IMR-90 (cell line): ENCODE results near the gene PCYT1B. TPM values are rescaled to one million over a fixed set of nuclear protein-coding genes. Genes with fewer than 3 reads are reported as not detected.

Experiments
- ATAC-seq: fragments of 200-7000 bp; cut with Tn5 transposase; 2 replicates; pipeline ENCODE4 v1.9.1; 2020; ENCODE audit warnings: low read depth, mild to moderate bottlenecking, moderate library complexity
- BruUV-seq: library from RNA; stranded (reverse); fragments of 400-500 nt; replicated peaks from 2 replicates; lab custom pipeline; 2021; lab: Mats Ljungman, UMichigan
- CTCF ChIA-PET: fragments of 300-600 bp; formaldehyde crosslinking; extraction: SDS; loops from one replicate; lab custom pipeline; 2021; ENCODE audit warnings: antibody characterized with exemption; lab: Yijun Ruan, JAX
- POLR2A ChIA-PET: fragments of 300-600 bp; sonication (Branson Sonifier 250); formaldehyde crosslinking; loops from one replicate; lab custom pipeline; 2022; ENCODE audit warnings: antibody characterized with exemption; ENCODE audit not compliant: unreplicated experiment; lab: Charles Lee
- DNase-seq: peaks from one replicate; pipeline ENCODE4 v3.0.0; 2013
- H2AFZ ChIP-seq: replicated peaks from 2 replicates; pipeline ENCODE3; 2013; ENCODE audit warnings: low read length, mild to moderate bottlenecking; ENCODE audit not compliant: poor library complexity
- H2AK5ac ChIP-seq: 2 replicates; pipeline ENCODE4 v1.6.1; 2013; ENCODE audit warnings: low read depth, low read length, inconsistent platforms
- H2AK9ac ChIP-seq: replicated peaks from 2 replicates; pipeline ENCODE3; 2013; ENCODE audit warnings: mild to moderate bottlenecking, low read depth, low read length, moderate library complexity; ENCODE audit not compliant: poor library complexity
- H2BK120ac ChIP-seq: 2 replicates; pipeline ENCODE4 v1.6.1; 2013; ENCODE audit warnings: low read depth, low read length, inconsistent platforms
- H2BK15ac ChIP-seq: 3 replicates; pipeline ENCODE4 v1.6.1; 2013; ENCODE audit warnings: low read depth, low read length, inconsistent platforms
- H2BK20ac ChIP-seq: 2 replicates; pipeline ENCODE4 v1.6.1; 2013; ENCODE audit warnings: low read depth, mild to moderate bottlenecking, inconsistent platforms, low read length, moderate library complexity
- H2BK5ac ChIP-seq: 2 replicates; pipeline ENCODE4 v1.6.1; 2013; ENCODE audit warnings: mild to moderate bottlenecking, low read depth, low read length, inconsistent platforms; ENCODE audit not compliant: poor library complexity, severe bottlenecking
- H3K14ac ChIP-seq: replicated peaks from 2 replicates; pipeline ENCODE4 v1.6.1; 2013; ENCODE audit warnings: low read depth, low read length, inconsistent platforms
- H3K18ac ChIP-seq: 2 replicates; pipeline ENCODE4 v1.6.1; 2013; ENCODE audit warnings: low read depth, low read length, control low read depth
- H3K23ac ChIP-seq: 2 replicates; pipeline ENCODE4 v1.6.1; 2013; ENCODE audit warnings: low read depth, low read length, inconsistent platforms
- H3K27ac ChIP-seq: 2 replicates; pipeline ENCODE4 v1.5.1; 2013; ENCODE audit warnings: mild to moderate bottlenecking, control low read depth, low read length; ENCODE audit not compliant: insufficient read depth
- H3K27me3 ChIP-seq: 2 replicates; pipeline ENCODE4 v1.6.1; 2013; ENCODE audit warnings: low read length; ENCODE audit not compliant: control insufficient read depth, insufficient read depth
- H3K36me3 ChIP-seq: 2 replicates; pipeline ENCODE4 v1.6.1; 2013; ENCODE audit warnings: low read length, mixed read lengths; ENCODE audit not compliant: control insufficient read depth, insufficient read depth
- H3K4ac ChIP-seq: 2 replicates; pipeline ENCODE4 v1.6.1; 2013; ENCODE audit warnings: low read depth, low read length, inconsistent platforms
- H3K4me1 ChIP-seq: 2 replicates; pipeline ENCODE4 v1.6.1; 2013; ENCODE audit warnings: low read length, mixed read lengths; ENCODE audit not compliant: control insufficient read depth, insufficient read depth
- H3K4me2 ChIP-seq: 2 replicates; pipeline ENCODE4 v1.6.1; 2013; ENCODE audit warnings: low read depth, mild to moderate bottlenecking, control low read depth, low read length, moderate library complexity
- H3K4me3 ChIP-seq: 2 replicates; pipeline ENCODE4 v1.5.1; 2013; ENCODE audit warnings: low read depth, mild to moderate bottlenecking, control low read depth, low read length, moderate library complexity; ENCODE audit not compliant: insufficient read depth
- H3K56ac ChIP-seq: 2 replicates; pipeline ENCODE4 v1.6.1; 2013; ENCODE audit warnings: low read length, inconsistent platforms; ENCODE audit not compliant: insufficient read depth; ENCODE audit errors: extremely low read depth
- H3K79me1 ChIP-seq, 2 experiments: 2 replicates each; pipeline ENCODE4 v1.6.1; 2013; ENCODE audit warnings: low read length in 2 of 2, inconsistent platforms in 1 of 2, low read depth in 1 of 2
- H3K9ac ChIP-seq: 2 replicates; pipeline ENCODE4 v1.6.1; 2013; ENCODE audit warnings: low read depth, low read length, control low read depth
- H3K9me1 ChIP-seq: 2 replicates; pipeline ENCODE4 v1.6.1; 2013; ENCODE audit warnings: low read length, inconsistent platforms; ENCODE audit not compliant: insufficient read depth
- H3K9me3 ChIP-seq: 2 replicates; pipeline ENCODE4 v1.6.1; 2013; ENCODE audit warnings: low read length; ENCODE audit not compliant: control insufficient read depth, insufficient read depth
- H4K20me1 ChIP-seq: 2 replicates; pipeline ENCODE4 v1.6.1; 2013; ENCODE audit warnings: low read length, inconsistent platforms; ENCODE audit not compliant: insufficient read depth
- H4K5ac ChIP-seq: 2 replicates; pipeline ENCODE4 v1.6.1; 2013; ENCODE audit warnings: mild to moderate bottlenecking, low read depth, low read length, control low read depth
- H4K8ac ChIP-seq, 2 experiments: 2 replicates each; pipeline ENCODE4 v1.6.1; 2013; ENCODE audit warnings: low read depth in 2 of 2, low read length in 2 of 2, control low read depth in 1 of 2, inconsistent platforms in 1 of 2
- H4K91ac ChIP-seq: 2 replicates; pipeline ENCODE4 v1.6.1; 2013; ENCODE audit warnings: low read depth, low read length, inconsistent platforms; ENCODE audit not compliant: insufficient read depth
- CEBPB ChIP-seq: IDR thresholded peaks from 2 replicates; pipeline ENCODE4 v1.6.1; 2012; ENCODE audit warnings: low read depth, low read length, improper control_type of control experiment
- CHD1 ChIP-seq: IDR thresholded peaks from 2 replicates; pipeline ENCODE4 v1.6.1; 2012; ENCODE audit warnings: low read depth, low read length, improper control_type of control experiment
- FOS ChIP-seq: fragments of 150-350 bp; IDR thresholded peaks from 2 replicates; pipeline ENCODE4 v1.6.1; 2016; ENCODE audit warnings: low read depth, low read length
- MAFK ChIP-seq: IDR thresholded peaks from 2 replicates; pipeline ENCODE4 v1.6.1; 2012; ENCODE audit warnings: low read depth, low read length, improper control_type of control experiment
- NFE2L2 ChIP-seq: fragments of 150-350 bp; IDR thresholded peaks from 2 replicates; pipeline ENCODE4 v1.6.1; 2016; ENCODE audit warnings: low read depth, mild to moderate bottlenecking, low read length
- POLR2A ChIP-seq: IDR thresholded peaks from 2 replicates; pipeline ENCODE4 v1.6.1; 2012; ENCODE audit warnings: mild to moderate bottlenecking, low read depth, low read length
- RAD21 ChIP-seq: IDR thresholded peaks from 2 replicates; pipeline ENCODE4 v1.6.1; 2012; ENCODE audit warnings: low read length, improper control_type of control experiment
- RCOR1 ChIP-seq: IDR thresholded peaks from 2 replicates; pipeline ENCODE4 v1.6.1; 2012; ENCODE audit warnings: mild to moderate bottlenecking, low read length, improper control_type of control experiment; ENCODE audit not compliant: insufficient replicate concordance
- RFX5 ChIP-seq: IDR thresholded peaks from 2 replicates; pipeline ENCODE4 v1.8.0; 2012; ENCODE audit warnings: low read depth, mild to moderate bottlenecking, low read length, moderate library complexity
- SMC3 ChIP-seq: fragments of 150-350 bp; IDR thresholded peaks from 2 replicates; pipeline ENCODE4 v1.6.1; 2016; ENCODE audit warnings: low read depth, mild to moderate bottlenecking, antibody characterized with exemption, low read length, moderate library complexity
- WGBS, 2 experiments: methylation state at CpG; one replicate each; pipeline versions ENCODE4 v1.1.5 to v1.1.7; 2013; ENCODE audit warnings: missing lambda C conversion rate in 2 of 2; ENCODE audit not compliant: insufficient read length in 1 of 2; ENCODE audit errors: extremely low coverage in 2 of 2; 5-methylcytosine and 5-hydroxymethylcytosine counted together
- dilution Hi-C: fragments of 300-500 bp; cut with HindIII; formaldehyde crosslinking; loops from one replicate; pipeline ENCODE4 v1.14.3; 2018; ENCODE audit warnings: low sequenced_read_pairs; ENCODE audit not compliant: unreplicated experiment
- in situ Hi-C: fragments of 300-500 bp; cut with MboI; formaldehyde crosslinking; loops from 3 replicates; pipeline ENCODE4 v1.14.3; 2019; ENCODE audit warnings: low sequenced_read_pairs, inconsistent platforms, mixed read lengths
- intact Hi-C: fragments of 100-400 bp; cut with micrococcal nuclease; formaldehyde crosslinking; loops from 2 replicates; pipeline ENCODE4 v1.10.0; 2022
- polyA plus RNA-seq, 3 experiments: library from polyadenylated mRNA; depleted of rRNA; stranded (reverse); fragments of >200 nt; gene quantifications; 2 replicates each; pipeline ENCODE4 v1.2.3, GENCODE V29; 2012; ENCODE audit warnings: low replicate concordance in 1 of 3
- total RNA-seq: library from RNA; depleted of rRNA; stranded (reverse); fragments of >200 nt; gene quantifications from 2 replicates; pipeline ENCODE4 v1.2.3, GENCODE V29; 2012
- TF ChIP-seq, protein P1 (sequence below): fragments of 150-350 bp; IDR thresholded peaks from 2 replicates; pipeline ENCODE4 v1.6.1; 2017; ENCODE audit warnings: mild to moderate bottlenecking, antibody characterized with exemption, low read length, low read depth
- TF ChIP-seq, protein P2 (sequence below): fragments of 150-350 bp; IDR thresholded peaks from 2 replicates; pipeline ENCODE4 v1.6.1; 2016; ENCODE audit warnings: low read depth, mild to moderate bottlenecking, low read length, moderate library complexity, borderline replicate concordance

Gene PCYT1B
- total and polyA plus RNA-seq, 2 of the 4 experiments (the other 2 are of a cell fraction), result under 0.01 to 0.09 TPM

DNA sequence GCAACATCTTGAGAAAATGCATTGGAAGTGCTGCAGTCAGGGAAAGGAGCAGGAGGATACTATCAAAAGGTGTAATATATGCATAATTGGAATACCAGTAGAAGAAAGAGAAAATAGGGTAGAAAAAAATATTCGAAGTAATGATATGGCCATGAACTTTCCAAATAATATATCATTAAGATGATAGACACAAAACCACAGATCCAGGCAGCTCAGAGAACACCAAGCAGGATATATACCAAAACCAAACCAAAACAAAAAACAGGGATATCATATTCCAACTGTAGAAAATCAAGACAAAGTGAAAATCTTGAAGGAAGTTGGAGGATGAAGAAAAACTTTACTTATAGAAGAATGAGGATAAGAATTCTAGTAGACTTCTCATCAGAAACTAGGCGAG, 36.9 kb upstream of the PCYT1B start:
- ATAC-seq, result no peak
- no peak overlapping the region for H3K4ac ChIP-seq
- H3K9me1 ChIP-seq, result no peaks in the 10 kb centered on the region
- H3K27ac ChIP-seq, result no peak overlapping the region
- H2BK20ac ChIP-seq, result no peak overlapping the region
- no peak overlapping the region for H4K91ac ChIP-seq
- H2AFZ ChIP-seq, result no peak overlapping the region
- no peak overlapping the region for H2BK120ac ChIP-seq
- no peak overlapping the region for H4K8ac ChIP-seq
- no TSS peak for BruUV-seq
- WGBS, 2 experiments, result no CpG with 5 or more reads among the region's 2 CpGs
- no peak overlapping the region for H3K18ac ChIP-seq
- no peaks in the 10 kb centered on the region for H3K9me3 ChIP-seq
- dilution Hi-C loops, result no loop called here
- H3K4me2 ChIP-seq, result no peak overlapping the region
- H3K27me3 ChIP-seq, result no peaks in the 10 kb centered on the region
- no peak overlapping the region for H2BK5ac ChIP-seq
- no peak for TF ChIP-seq FOS
- TF ChIP-seq NFE2L2, result no peak
- no peak for TF ChIP-seq MAFK
- TF ChIP-seq, protein P1, sequence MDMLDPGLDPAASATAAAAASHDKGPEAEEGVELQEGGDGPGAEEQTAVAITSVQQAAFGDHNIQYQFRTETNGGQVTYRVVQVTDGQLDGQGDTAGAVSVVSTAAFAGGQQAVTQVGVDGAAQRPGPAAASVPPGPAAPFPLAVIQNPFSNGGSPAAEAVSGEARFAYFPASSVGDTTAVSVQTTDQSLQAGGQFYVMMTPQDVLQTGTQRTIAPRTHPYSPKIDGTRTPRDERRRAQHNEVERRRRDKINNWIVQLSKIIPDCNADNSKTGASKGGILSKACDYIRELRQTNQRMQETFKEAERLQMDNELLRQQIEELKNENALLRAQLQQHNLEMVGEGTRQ, result no peak
- TF ChIP-seq, protein P2, sequence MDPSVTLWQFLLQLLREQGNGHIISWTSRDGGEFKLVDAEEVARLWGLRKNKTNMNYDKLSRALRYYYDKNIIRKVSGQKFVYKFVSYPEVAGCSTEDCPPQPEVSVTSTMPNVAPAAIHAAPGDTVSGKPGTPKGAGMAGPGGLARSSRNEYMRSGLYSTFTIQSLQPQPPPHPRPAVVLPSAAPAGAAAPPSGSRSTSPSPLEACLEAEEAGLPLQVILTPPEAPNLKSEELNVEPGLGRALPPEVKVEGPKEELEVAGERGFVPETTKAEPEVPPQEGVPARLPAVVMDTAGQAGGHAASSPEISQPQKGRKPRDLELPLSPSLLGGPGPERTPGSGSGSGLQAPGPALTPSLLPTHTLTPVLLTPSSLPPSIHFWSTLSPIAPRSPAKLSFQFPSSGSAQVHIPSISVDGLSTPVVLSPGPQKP, result no peak
- no peak for TF ChIP-seq RAD21
- no peak for TF ChIP-seq SMC3
- TF ChIP-seq POLR2A, result no peak
- no peak for TF ChIP-seq CHD1
- no peak for TF ChIP-seq RCOR1
- TF ChIP-seq CEBPB, result no peak
- TF ChIP-seq RFX5, result no peak
- POLR2A ChIA-PET, result no interaction called here
- no peak overlapping the region for H2AK9ac ChIP-seq
- H3K56ac ChIP-seq, result no peak overlapping the region
- H3K9ac ChIP-seq, result no peak overlapping the region
- H2AK5ac ChIP-seq, result no peak overlapping the region
- H4K20me1 ChIP-seq, result no peaks in the 10 kb centered on the region
- H4K5ac ChIP-seq, result no peak overlapping the region
- no peak overlapping the region for H3K23ac ChIP-seq
- no peak for DNase-seq
- in situ Hi-C loops, result no loop called here
- CTCF ChIA-PET, result no interaction called here
- no peak overlapping the region for H3K14ac ChIP-seq
- no peak overlapping the region for H3K4me3 ChIP-seq
- H3K36me3 ChIP-seq, result no peaks in the 10 kb centered on the region
- intact Hi-C loops, result no loop called here
- no peak overlapping the region for H2BK15ac ChIP-seq
- no peaks in the 10 kb centered on the region for H3K4me1 ChIP-seq
- H3K79me1 ChIP-seq, result no peaks in the 10 kb centered on the region
